ENCODE data around the gene CHN2. TPM values are rescaled to one million over a fixed set of nuclear protein-coding genes. Genes with fewer than 3 reads are reported as not detected.
"Not testable (repeated sequence)": the region's sequence is repeated elsewhere in the genome, so short reads cannot be mapped to it uniquely, and the experiment has no call there.

Gene CHN2
- total and polyA plus RNA-seq, 8 donors: 8.2 to 32.9 (median 24.0) TPM

DNA sequence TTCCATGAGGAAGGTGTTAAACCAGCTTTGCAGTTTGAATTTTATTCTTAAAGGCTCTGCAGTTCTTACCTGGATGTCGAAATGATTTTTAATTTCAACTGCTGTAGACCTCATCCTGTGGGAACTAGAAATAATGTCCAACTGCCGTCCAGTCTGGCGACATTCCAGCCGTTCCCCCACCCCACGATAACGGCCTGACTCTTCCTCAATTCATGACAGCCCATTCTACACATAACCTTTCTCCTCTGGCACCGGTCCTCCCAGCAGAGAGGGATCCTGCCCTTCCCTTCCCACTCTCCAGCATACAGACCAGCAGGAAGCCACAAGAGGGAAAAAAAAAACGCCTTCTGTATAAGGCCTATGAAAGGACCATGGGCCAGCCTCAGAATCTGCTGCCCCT, 317.3 kb downstream of the CHN2 start:
- no peak for TF ChIP-seq CTCF (IDR thresholded peaks at IDR 0.05)
- Histone ChIP-seq H3K9me3 (no peaks in the 10 kb centered on the region), H3K27ac (no peak overlapping the region), H3K4me1 (no peaks in the 10 kb centered on the region), H3K27me3 (no peaks in the 10 kb centered on the region), H3K4me3 (no peak overlapping the region), H3K36me3 (peaks cover 0 to 20% (median 5%) of the 10 kb centered on the region in 3 donors)
- ATAC-seq: no peak
- no peak for FAIRE-seq
- WGBS, 2 donors: 55 to 60% methylated on average over 7 to 8 of the region's 8 CpGs
- intact Hi-C loops (cut with DNase I): no loop called here
- DNase-seq: no peak

GRCh38 chr7:29516491-29516890, 321.9 kb downstream of the CHN2 start:
- Histone ChIP-seq H3K27me3 (no peaks in the 10 kb centered on the region), H3K4me1 (no peaks in the 10 kb centered on the region), H3K4me3 (no peak overlapping the region), H3K36me3 (peaks cover 0 to 10% (median 0%) of the 10 kb centered on the region in 3 donors), H3K9me3 (no peaks in the 10 kb centered on the region), H3K27ac (no peak overlapping the region)
- ATAC-seq: peak in 2 of 4 donors; percentile 51 to 53
- no peak for FAIRE-seq
- TF ChIP-seq CTCF (IDR thresholded peaks at IDR 0.05): no peak
- 66% methylated on average over 2 of the region's 2 CpGs for WGBS, 2 donors
- DNase-seq: no peak
- intact Hi-C loops (cut with DNase I): no loop called here

GRCh38 chr7:29518616-29519015, 324.0 kb downstream of the CHN2 start:
- TF ChIP-seq CTCF (IDR thresholded peaks at IDR 0.05): no peak
- no peak overlapping the region for H3K27ac ChIP-seq
- FAIRE-seq (no peak), ATAC-seq (no peak), DNase-seq (no peak)
- H3K27me3 ChIP-seq: no peaks in the 10 kb centered on the region
- H3K4me3 ChIP-seq: no peak overlapping the region
- WGBS, 2 donors: 84 to 87% methylated on average over 1 of the region's 1 CpG
- no peaks in the 10 kb centered on the region for H3K36me3 ChIP-seq
- no peaks in the 10 kb centered on the region for H3K9me3 ChIP-seq
- no peaks in the 10 kb centered on the region for H3K4me1 ChIP-seq
- intact Hi-C loops (cut with DNase I): no loop called here

GRCh38 chr7:29523728-29524127, 329.2 kb downstream of the CHN2 start:
- ATAC-seq (no peak), DNase-seq (no peak), FAIRE-seq (no peak)
- WGBS, 2 donors: 90 to 94% methylated on average over 2 of the region's 2 CpGs
- Histone ChIP-seq H3K9me3 (no peaks in the 10 kb centered on the region), H3K36me3 (no peaks in the 10 kb centered on the region), H3K27ac (no peak overlapping the region), H3K27me3 (no peaks in the 10 kb centered on the region), H3K4me1 (no peaks in the 10 kb centered on the region), H3K4me3 (no peak overlapping the region)
- intact Hi-C loops (cut with DNase I): no loop called here
- no peak for TF ChIP-seq CTCF (IDR thresholded peaks at IDR 0.05)

GRCh38 chr7:29527505-29528108, 333.0 kb downstream of the CHN2 start:
- no peak for TF ChIP-seq CTCF (IDR thresholded peaks at IDR 0.05)
- Histone ChIP-seq H3K4me3 (no peak overlapping the region), H3K9me3 (no peaks in the 10 kb centered on the region), H3K4me1 (no peaks in the 10 kb centered on the region), H3K36me3 (no peaks in the 10 kb centered on the region), H3K27ac (no peak overlapping the region), H3K27me3 (no peaks in the 10 kb centered on the region)
- DNase-seq (no peak), ATAC-seq (no peak), FAIRE-seq (no peak)
- 95 to 96% methylated on average over 4 of the region's 4 CpGs for WGBS, 2 donors
- intact Hi-C loops (cut with DNase I): no loop called here

- H3K27ac ChIP-seq; H3K4me1 ChIP-seq; H3K36me3 ChIP-seq; H3K27me3 ChIP-seq; H3K4me3 ChIP-seq; intact Hi-C loops (cut with DNase I); FAIRE-seq; ATAC-seq; H3K9me3 ChIP-seq; DNase-seq: not testable (repeated sequence)
- 73 to 82% methylated on average over 7 of the region's 7 CpGs for WGBS, 2 donors
Measured at GRCh38 chr7:29528526-29528925, 334.0 kb downstream of the CHN2 start.
